Vagina (tissue), 2 donors: ENCODE data around the gene PARD6G. TPM values are rescaled to one million over a fixed set of nuclear protein-coding genes. Genes with fewer than 3 reads are reported as not detected.
A peak's percentile ranks its signal among the peaks of the same experiment; 100 is the strongest.

Experiments used
- DNase-seq, 2 donors: peaks; one replicate each; pipeline ENCODE4 v3.0.0-alpha.2; 2017; ENCODE audit errors: extremely low spot score in 2 of 2
- H3K27ac ChIP-seq: fragments of 200-600 bp; sonication (generic); one replicate; pipeline ENCODE4 v1.5.1; 2019
- H3K27me3 ChIP-seq: fragments of 200-600 bp; sonication (generic); one replicate; pipeline ENCODE4 v1.5.1; 2019
- H3K36me3 ChIP-seq, 2 donors: fragments of 200-600 bp; sonication (generic); one replicate each; pipeline ENCODE4 v1.5.1; 2017 to 2019
- H3K4me1 ChIP-seq: fragments of 200-600 bp; sonication (generic); one replicate; pipeline ENCODE4 v1.5.1; 2019
- H3K4me3 ChIP-seq, 2 donors: fragments of 200-600 bp; sonication (generic); 1 replicate in 1 of 2; 2 replicates in 1 of 2; pipeline ENCODE4 v1.5.1; 2016 to 2019
- H3K9me3 ChIP-seq: fragments of 200-600 bp; sonication (generic); one replicate; pipeline ENCODE4 v1.5.1; 2019
- POLR2A ChIP-seq, 2 donors: fragments of 450-650 bp; IDR thresholded peaks; one replicate each; pipeline ENCODE4 v1.6.1; 2017; ENCODE audit warnings: antibody characterized with exemption in 2 of 2, mild to moderate bottlenecking in 2 of 2, moderate library complexity in 2 of 2
- POLR2AphosphoS5 ChIP-seq, 2 donors: sonication (generic); formaldehyde crosslinking; IDR thresholded peaks; one replicate each; pipeline ENCODE4 v1.9.0; 2017; ENCODE audit warnings: antibody characterized with exemption in 2 of 2, mild to moderate bottlenecking in 2 of 2, low read depth in 1 of 2; ENCODE audit not compliant: insufficient read depth in 1 of 2
- intact Hi-C: fragments of 100-400 bp; cut with DNase I; formaldehyde crosslinking; loops from one replicate; pipeline ENCODE4 v1.15.1; 2023
- total RNA-seq: library from RNA; depleted of rRNA; stranded (reverse); fragments of >200 nt; gene quantifications from one replicate; pipeline ENCODE4 v1.2.3, GENCODE V29; 2016
- TF ChIP-seq, protein P1 (sequence below), 3 experiments: fragments of 450-650 bp in 2 of 3; fragments of 200-600 bp in 1 of 3; sonication (generic) in 1 of 3; IDR thresholded peaks; one replicate each; pipeline ENCODE4 v1.5.1; 2017 to 2019; ENCODE audit warnings: antibody characterized with exemption in 3 of 3, mild to moderate bottlenecking in 2 of 3, moderate library complexity in 2 of 3

The PARD6G gene
- total RNA-seq, 1 donor from 2014 or later = 32.7 TPM

DNA sequence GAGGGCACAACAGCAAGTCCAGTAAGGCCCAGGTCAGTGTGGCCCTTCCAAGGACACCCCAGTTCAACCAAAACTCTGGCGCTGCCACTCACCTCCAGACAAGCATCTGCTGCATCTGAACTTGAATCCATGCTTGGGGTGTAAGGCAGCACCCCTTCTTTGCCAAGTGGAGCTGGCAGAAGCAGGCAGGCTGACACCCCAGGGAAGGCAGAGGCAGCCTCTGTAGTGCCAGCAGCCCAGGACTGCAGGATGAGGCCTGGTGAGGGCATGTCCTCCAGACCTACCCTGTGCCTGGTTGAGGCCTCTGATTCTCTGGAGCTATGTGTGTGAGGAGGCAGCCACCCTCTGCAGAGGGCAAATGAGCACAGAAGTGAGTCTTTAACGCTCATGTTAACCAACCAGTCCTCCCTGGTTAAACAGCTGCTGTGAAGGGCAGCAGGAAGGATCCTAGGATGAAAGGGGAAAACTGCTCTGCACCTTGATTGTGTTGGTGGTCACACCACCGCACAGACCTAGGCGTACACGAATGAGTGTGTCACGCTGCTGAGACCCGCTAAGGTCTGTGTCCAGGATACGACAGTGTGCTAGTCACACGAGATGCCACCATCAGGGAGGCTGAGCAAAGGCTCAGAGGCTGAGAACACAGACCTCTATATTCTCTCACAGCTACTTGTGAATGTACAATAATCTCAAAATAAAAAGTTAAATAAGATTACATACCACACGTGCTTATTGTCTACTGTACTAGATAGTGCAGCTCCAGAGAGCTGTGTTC, 2.2 kb downstream of the PARD6G start:
- Histone ChIP-seq H3K9me3 (no peaks in the 10 kb centered on the region), H3K36me3 (no peaks in the 10 kb centered on the region), H3K27ac (no peak overlapping the region), H3K27me3 (no peaks in the 10 kb centered on the region), H3K4me3 (peak overlapping the region; percentile 69 to 82), H3K4me1 (peaks cover 25% of the 10 kb centered on the region)
- DNase-seq = peak in 1 of 2 donors; percentile 84
- intact Hi-C loops = no loop called here
- no peak for TF ChIP-seq POLR2A (IDR thresholded peaks at IDR 0.05)
- TF ChIP-seq, protein P1, sequence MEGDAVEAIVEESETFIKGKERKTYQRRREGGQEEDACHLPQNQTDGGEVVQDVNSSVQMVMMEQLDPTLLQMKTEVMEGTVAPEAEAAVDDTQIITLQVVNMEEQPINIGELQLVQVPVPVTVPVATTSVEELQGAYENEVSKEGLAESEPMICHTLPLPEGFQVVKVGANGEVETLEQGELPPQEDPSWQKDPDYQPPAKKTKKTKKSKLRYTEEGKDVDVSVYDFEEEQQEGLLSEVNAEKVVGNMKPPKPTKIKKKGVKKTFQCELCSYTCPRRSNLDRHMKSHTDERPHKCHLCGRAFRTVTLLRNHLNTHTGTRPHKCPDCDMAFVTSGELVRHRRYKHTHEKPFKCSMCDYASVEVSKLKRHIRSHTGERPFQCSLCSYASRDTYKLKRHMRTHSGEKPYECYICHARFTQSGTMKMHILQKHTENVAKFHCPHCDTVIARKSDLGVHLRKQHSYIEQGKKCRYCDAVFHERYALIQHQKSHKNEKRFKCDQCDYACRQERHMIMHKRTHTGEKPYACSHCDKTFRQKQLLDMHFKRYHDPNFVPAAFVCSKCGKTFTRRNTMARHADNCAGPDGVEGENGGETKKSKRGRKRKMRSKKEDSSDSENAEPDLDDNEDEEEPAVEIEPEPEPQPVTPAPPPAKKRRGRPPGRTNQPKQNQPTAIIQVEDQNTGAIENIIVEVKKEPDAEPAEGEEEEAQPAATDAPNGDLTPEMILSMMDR (IDR thresholded peaks at IDR 0.05) = no peak
- TF ChIP-seq POLR2AphosphoS5 (IDR thresholded peaks at IDR 0.05; ENCODE audit: insufficient read depth in 1 of 2, low read depth in 1 of 2) = no peak

DNA sequence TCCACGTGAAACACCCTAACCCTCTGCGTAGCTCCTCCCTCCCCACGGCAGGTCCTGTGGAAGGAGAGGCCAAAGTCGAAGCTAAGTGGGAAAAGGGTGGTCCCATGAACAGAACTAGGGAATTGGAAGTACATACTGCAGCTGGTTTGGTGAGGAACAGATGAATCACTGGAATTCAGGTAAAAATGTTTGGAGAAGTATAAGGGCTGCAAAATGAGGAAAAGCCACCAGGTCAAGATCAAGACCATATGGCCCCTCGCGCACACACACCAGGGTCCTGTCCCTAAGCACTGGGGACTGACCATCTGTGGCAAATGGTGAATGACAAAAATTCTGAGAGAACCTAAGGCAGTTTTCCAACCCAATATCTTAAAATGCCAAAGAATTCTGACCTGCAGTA, 3.1 kb downstream of the PARD6G start:
- no peaks in the 10 kb centered on the region for H3K9me3 ChIP-seq
- H3K4me3 ChIP-seq = no peak overlapping the region
- TF ChIP-seq POLR2AphosphoS5 (IDR thresholded peaks at IDR 0.05; ENCODE audit: insufficient read depth in 1 of 2, low read depth in 1 of 2) (no peak), POLR2A (IDR thresholded peaks at IDR 0.05) (no peak)
- TF ChIP-seq, protein P1 (IDR thresholded peaks at IDR 0.05) = no peak
- peaks cover 25% of the 10 kb centered on the region for H3K4me1 ChIP-seq
- no peak for DNase-seq
- no peaks in the 10 kb centered on the region for H3K27me3 ChIP-seq
- H3K27ac ChIP-seq = no peak overlapping the region
- intact Hi-C loops = no loop called here
- H3K36me3 ChIP-seq = no peaks in the 10 kb centered on the region

DNA sequence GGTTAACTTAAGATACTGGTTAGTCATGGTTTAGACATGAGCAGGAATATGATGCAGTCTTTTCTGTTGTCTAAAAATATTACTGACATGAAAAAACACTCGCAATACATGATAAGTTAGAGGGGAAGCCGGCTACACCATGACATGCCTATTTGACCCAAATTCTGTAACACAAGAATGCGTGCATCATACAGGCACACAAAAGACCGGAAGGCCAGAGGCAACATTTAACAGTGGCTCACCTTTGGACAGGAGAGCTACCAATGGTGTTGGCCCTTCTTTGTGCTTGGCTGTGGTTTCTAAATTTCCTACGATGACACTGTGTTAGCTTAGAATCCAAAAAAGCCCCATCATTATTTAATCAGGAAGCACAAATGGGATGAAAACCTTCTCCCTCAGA, 4.1 kb downstream of the PARD6G start:
- Histone ChIP-seq H3K27ac (no peak overlapping the region), H3K4me3 (no peak overlapping the region), H3K4me1 (peaks cover 24% of the 10 kb centered on the region), H3K9me3 (no peaks in the 10 kb centered on the region), H3K36me3 (no peaks in the 10 kb centered on the region), H3K27me3 (no peaks in the 10 kb centered on the region)
- DNase-seq = no peak
- intact Hi-C loops = no loop called here
- TF ChIP-seq, protein P1 (IDR thresholded peaks at IDR 0.05) = no peak
- TF ChIP-seq POLR2A (IDR thresholded peaks at IDR 0.05) (no peak), POLR2AphosphoS5 (IDR thresholded peaks at IDR 0.05; ENCODE audit: insufficient read depth in 1 of 2, low read depth in 1 of 2) (no peak)

DNA sequence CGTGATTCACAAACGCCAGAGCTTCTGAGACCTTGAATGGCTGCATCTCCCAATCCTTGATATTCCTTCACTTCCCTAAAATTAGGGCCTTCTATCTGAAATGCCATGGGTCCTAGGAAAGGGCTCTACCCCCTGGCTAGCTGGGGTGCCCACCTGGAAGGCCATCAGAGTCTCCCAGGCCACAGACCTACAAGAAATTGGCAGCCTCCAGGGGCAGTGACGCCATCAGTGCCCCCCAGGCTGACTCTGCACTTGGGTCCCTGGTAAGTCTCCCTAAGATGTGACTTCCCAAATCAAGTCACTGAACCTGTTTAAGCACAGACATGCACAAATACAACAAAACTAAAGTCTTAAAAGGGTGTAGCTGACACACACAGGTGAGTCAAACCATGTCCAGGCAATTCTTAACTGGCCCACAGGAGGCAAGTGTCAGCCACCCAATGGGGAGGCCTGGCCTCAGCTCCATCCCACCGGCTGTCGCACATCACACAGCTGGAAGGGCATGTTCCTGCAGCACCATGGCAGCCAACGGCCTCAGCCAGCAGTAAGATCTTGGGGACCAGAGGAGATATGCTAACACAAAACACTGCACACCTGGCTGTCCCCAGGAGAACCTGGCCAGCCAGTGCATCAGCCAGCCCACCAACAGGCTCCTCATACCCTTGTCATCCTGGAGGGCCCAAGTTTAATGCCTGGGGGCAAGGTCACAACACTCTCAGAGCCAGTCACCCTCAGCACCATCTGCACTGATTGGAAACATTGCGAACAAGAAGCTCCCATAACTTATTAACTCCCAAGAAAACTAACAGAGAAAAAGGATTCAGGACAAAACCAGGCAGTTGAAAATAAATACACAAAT, 5.2 kb downstream of the PARD6G start:
- DNase-seq = peak in 1 of 2 donors; percentile 82
- intact Hi-C loops = no loop called here
- Histone ChIP-seq H3K27me3 (no peaks in the 10 kb centered on the region), H3K27ac (no peak overlapping the region), H3K4me3 (no peak overlapping the region), H3K4me1 (peaks cover 17% of the 10 kb centered on the region), H3K9me3 (no peaks in the 10 kb centered on the region), H3K36me3 (no peaks in the 10 kb centered on the region)
- TF ChIP-seq, protein P1 (IDR thresholded peaks at IDR 0.05) = no peak
- TF ChIP-seq POLR2AphosphoS5 (IDR thresholded peaks at IDR 0.05; ENCODE audit: insufficient read depth in 1 of 2, low read depth in 1 of 2) (no peak), POLR2A (IDR thresholded peaks at IDR 0.05) (no peak)
